Right cardiac atrium (tissue), 5 donors: ENCODE results near the gene OSBPL8. TPM values are rescaled to one million over a fixed set of nuclear protein-coding genes. Genes with fewer than 3 reads are reported as not detected.
A peak's percentile ranks its signal among the peaks of the same experiment; 100 is the strongest.

Experiments used
- ATAC-seq, 2 donors: fragments of 200-7000 bp; cut with Tn5 transposase; one replicate each; pipeline versions ENCODE4 v1.8.0 to v1.9.1; 2020; ENCODE audit warnings: moderate library complexity in 2 of 2, mild to moderate bottlenecking in 1 of 2
- DNase-seq, 3 donors: peaks; one replicate each; pipeline ENCODE4 v3.0.0-alpha.2; 2020
- H3K27ac ChIP-seq: one replicate; pipeline ENCODE4 v1.5.1; 2013; ENCODE audit warnings: mild to moderate bottlenecking, low read length, control low read depth, moderate library complexity
- H3K27me3 ChIP-seq: one replicate; pipeline ENCODE4 v1.6.1; 2013; ENCODE audit not compliant: control insufficient read depth, insufficient read depth
- H3K4me1 ChIP-seq: one replicate; pipeline ENCODE4 v1.6.1; 2013; ENCODE audit warnings: low read length; ENCODE audit not compliant: control insufficient read depth, insufficient read depth
- H3K4me3 ChIP-seq: one replicate; pipeline ENCODE4 v1.5.1; 2013; ENCODE audit warnings: low read length, control low read depth
- H3K9me3 ChIP-seq: one replicate; pipeline ENCODE4 v1.6.1; 2013; ENCODE audit warnings: low read length; ENCODE audit not compliant: control insufficient read depth
- WGBS: extraction: QIAGEN DNeasy Blood & Tissue Kit; methylation state at CpG from one replicate; pipeline ENCODE4 v1.1.7; 2013; 5-methylcytosine and 5-hydroxymethylcytosine counted together
- intact Hi-C, 4 donors: fragments of 100-400 bp; cut with DNase I; formaldehyde crosslinking; loops; one replicate each; pipeline versions ENCODE4 v1.11.0 to v1.14.0; 2022 to 2023
- polyA plus RNA-seq: library from polyadenylated mRNA; stranded (reverse); fragments of 200-250 nt; gene quantifications from one replicate; pipeline ENCODE4 v1.2.3, GENCODE V29; 2013
- total RNA-seq, 4 donors: library from RNA; stranded (reverse); fragmentation: NEBNext Ultra II Directional; extraction: Animal tissue kit (Norgen Biotek cat#: 25700); gene quantifications; one replicate each; pipeline ENCODE4 v1.2.1, GENCODE V29; 2021
- donor health status: healthy with polysubstance abuse.
- donor health status: DM: no; HTN: yes; CAD: no.
- donor health status: DM: no; HTN: no; CAD: no.
- donor health status: DM: no; HTN: yes; CAD: no; lungs with severe emphysema.
- donor health status: DM: yes; HTN: yes; CAD: no.

The OSBPL8 gene
- total and polyA plus RNA-seq, 5 donors = 5.5 to 33.1 (median 30.7) TPM

DNA sequence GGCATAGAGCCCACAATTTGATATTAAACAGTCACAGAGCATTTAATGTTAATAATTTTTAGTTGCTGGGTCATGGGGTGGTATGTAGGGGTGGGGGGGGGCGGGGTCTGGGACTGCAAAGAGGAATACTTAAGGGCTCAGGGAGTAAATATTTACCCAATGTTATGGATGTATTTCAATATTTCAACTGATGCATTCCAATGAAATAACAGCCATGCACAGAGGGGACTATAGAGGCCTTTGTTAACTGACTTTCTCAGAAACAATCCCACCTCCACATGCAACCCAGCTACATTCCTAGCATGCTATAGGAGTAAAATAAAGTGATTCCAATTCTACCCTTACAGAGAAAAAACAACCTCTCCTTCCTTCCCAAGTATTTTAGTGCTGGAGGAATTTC is 203.5 kb downstream of the OSBPL8 start:
- intact Hi-C loops = no loop called here
- ATAC-seq (no peak), DNase-seq (no peak)
- no peak overlapping the region for H3K27ac ChIP-seq
- no peaks in the 10 kb centered on the region for H3K9me3 ChIP-seq
- H3K27me3 ChIP-seq = no peaks in the 10 kb centered on the region
- WGBS = 94% methylated on average over 1 of the region's 1 CpG
- H3K4me1 ChIP-seq = no peaks in the 10 kb centered on the region
- no peak overlapping the region for H3K4me3 ChIP-seq

DNA sequence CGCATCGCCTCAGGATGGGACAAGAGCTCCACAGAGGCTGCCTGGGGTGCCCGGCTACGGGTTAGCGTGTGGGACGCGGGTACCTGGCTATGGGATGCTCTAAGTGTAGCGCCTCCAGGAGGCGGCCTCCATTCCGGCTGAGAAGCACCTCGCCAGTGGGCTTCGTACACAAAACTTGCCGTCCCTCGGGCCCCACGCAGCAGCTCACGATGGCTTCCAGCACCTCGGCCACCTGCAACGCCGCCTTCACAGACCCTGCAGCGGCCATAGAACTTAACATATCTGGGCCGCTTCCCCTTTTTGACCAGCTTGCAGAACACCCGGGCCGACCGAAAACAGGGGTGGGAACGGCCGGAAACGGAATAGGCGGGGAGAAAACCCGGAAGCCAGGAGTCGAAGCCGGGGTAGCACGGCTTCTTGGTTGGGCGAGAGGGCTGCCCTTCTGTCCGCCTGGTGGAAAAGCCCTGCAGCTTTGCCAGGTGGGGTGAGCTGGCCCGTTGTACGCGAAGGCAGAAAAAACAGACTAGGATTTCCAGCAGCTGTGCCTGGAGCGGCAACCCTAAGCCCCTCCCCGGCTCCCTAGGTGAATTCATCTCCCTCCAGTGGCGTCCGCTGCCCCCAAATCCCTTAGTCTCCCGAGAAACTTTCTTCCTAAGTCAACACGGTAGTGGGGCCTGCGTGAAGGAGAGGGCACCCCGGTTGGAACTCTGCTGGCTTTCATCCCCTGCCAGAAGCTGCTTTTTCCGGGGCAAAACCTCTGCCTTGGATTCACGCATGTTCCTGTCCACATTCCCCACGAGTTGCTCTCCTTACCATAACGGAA is 211.3 kb downstream of the OSBPL8 start, which contains the start of gene BBS10:
TSS of gene BBS10 (minus strand) at position 337 of the 823 bp plus-strand sequence. CDS start at position 280, 57 bp downstream.
- Histone ChIP-seq H3K4me3 (peak within 1 kb of the TSS; percentile 100), H3K27ac (peak within 1 kb of the TSS; percentile 100), H3K27me3 (no peaks in the 10 kb centered on the region), H3K9me3 (no peaks in the 10 kb centered on the region), H3K4me1 (peaks cover 4% of the 10 kb centered on the region)
- peak; percentile 93 to 96 (median 96) for DNase-seq
- under 1% methylated on average over 49 of the region's 49 CpGs for WGBS
- intact Hi-C loops = loop anchor here in 3 of 4 donors (2.0 to 10.0 kb wide), 4 partner anchors 193 to 266 kb away; partner anchors contain the start of gene NAP1L1 (in 3 of the 3)
- peak; percentile 99 for ATAC-seq

DNA sequence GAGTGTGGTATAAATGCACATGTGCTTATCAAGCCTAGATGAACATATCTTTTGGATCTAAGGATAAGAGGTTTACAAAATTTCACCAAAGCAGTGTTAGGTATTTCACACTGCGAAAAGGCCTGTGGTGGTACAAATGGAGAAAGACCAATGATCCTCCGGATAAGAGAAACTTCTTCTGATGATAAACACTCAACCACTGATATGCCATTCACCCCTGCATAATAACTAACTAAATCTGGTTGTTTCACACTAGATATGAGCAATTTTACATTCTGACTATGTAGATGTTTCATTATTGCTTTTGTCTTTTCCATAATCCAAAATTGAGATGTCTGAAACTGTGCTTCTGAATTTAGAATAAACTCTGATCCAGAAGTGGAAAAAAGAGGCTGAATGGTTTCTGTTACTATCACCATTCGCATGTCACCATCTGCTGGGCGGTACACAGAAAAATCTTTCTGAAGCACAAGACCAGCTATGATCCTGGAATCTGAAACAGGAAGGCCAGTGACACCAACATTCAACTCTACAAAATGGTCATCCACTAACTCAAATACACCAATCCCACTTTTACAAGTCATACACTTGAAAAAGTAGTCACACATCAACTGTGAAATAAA is 212.7 kb downstream of the OSBPL8 start:
- no peak for DNase-seq
- Histone ChIP-seq H3K27me3 (no peaks in the 10 kb centered on the region), H3K9me3 (no peaks in the 10 kb centered on the region), H3K27ac (no peak overlapping the region), H3K4me3 (peak overlapping the region; percentile 100), H3K4me1 (peaks cover 4% of the 10 kb centered on the region)
- intact Hi-C loops = loop anchor here in 3 of 4 donors (5.0 to 10.0 kb wide), 3 partner anchors 192 to 265 kb away; partner anchors contain the start of gene NAP1L1 (in 2 of the 3)
- ATAC-seq = peak; percentile 59 to 71
- 42% methylated on average over 4 of the region's 4 CpGs for WGBS

DNA sequence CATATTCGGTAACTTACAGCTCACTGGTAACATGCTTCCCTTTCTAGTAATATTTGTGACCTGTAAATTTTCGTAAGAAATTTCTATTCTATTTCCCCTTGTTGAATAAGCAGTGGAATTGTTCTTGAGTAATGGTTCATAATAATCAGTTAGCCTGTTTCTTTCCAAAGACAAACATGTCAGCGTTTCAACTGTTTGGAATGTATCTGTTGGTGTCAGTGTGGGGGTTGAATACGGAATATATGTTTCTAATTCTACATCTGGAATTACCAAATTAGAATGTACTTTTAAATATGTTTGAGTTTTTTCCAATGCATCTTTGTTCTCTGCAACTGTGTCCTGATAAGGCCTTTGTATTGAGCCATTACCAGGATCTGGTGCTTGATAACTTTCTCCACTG is 213.3 kb downstream of the OSBPL8 start:
- whole genome bisulfite sequencing = 80% methylated on average over 4 of the region's 4 CpGs
- Histone ChIP-seq H3K9me3 (no peaks in the 10 kb centered on the region), H3K27me3 (no peaks in the 10 kb centered on the region), H3K27ac (no peak overlapping the region), H3K4me3 (no peak overlapping the region), H3K4me1 (peaks cover 5% of the 10 kb centered on the region)
- DNase-seq (no peak), ATAC-seq (no peak)
- intact Hi-C loops = loop anchor here in 3 of 4 donors (5.0 to 10.0 kb wide), 3 partner anchors 191 to 264 kb away; partner anchors contain the start of gene NAP1L1 (in 2 of the 3)

DNA sequence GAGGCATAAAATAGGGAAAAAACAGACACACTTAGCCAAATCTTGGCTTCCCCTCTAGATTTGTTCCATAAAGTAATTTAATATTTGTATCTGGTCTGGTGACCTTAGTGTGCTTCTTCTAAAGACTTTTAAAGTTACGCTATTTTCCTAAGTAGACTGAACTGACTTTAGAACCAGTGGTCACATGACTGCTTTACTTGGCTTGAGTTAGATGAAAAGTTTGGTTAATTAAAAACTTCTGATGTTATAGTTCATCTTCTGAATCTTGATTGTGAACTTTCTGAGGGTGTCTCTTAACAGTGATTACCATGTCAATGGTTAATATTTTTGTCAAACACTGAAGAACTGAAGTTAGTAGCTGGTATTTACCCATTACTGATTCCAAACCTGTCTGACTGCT is 214.0 kb downstream of the OSBPL8 start:
- Histone ChIP-seq H3K4me1 (peaks cover 5% of the 10 kb centered on the region), H3K4me3 (no peak overlapping the region), H3K9me3 (no peaks in the 10 kb centered on the region), H3K27ac (no peak overlapping the region), H3K27me3 (no peaks in the 10 kb centered on the region)
- DNase-seq (no peak), ATAC-seq (no peak)
- 87% methylated on average over 1 of the region's 1 CpG for WGBS
- intact Hi-C loops = loop anchor here in 3 of 4 donors (5.0 to 10.0 kb wide), 3 partner anchors 191 to 263 kb away; partner anchors contain the start of gene NAP1L1 (in 2 of the 3)

DNA sequence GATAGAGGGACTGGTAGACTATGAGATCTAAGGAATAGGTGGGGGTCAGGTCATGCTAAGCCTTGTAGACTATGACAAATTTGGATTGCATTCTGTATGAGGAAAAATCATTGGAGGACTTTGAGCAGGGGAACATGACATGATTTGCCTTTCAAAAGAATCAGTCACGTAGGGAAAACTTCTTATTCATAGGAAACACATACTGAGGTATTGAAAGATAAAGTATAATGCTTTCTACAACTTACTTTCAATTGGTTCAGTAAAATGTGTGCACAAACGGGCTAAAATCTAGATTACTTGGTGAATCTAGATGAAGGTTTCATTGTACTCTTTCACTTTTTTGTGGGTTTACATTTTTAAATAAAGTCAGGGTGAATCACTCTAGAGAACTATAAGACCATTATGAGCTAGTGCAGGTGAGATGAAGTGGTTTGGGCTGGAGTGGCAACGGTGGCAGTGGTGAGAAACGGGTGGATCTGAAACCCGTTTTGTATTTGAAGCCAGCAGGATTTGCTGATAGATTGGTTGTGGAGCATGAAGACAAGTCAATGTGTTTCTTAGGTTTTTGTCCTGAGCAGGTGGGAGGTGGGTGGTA is 218.0 kb downstream of the OSBPL8 start:
- DNase-seq = no peak
- 90% methylated on average over 5 of the region's 5 CpGs for WGBS
- Histone ChIP-seq H3K9me3 (no peaks in the 10 kb centered on the region), H3K27ac (no peak overlapping the region), H3K4me1 (peaks cover 2% of the 10 kb centered on the region), H3K27me3 (no peaks in the 10 kb centered on the region), H3K4me3 (no peak overlapping the region)
- no peak for ATAC-seq
- intact Hi-C loops = loop anchor here in 3 of 4 donors (10.0 kb wide), 2 partner anchors 187 to 257 kb away; partner anchors contain the start of gene NAP1L1 (in 1 of the 3)

DNA sequence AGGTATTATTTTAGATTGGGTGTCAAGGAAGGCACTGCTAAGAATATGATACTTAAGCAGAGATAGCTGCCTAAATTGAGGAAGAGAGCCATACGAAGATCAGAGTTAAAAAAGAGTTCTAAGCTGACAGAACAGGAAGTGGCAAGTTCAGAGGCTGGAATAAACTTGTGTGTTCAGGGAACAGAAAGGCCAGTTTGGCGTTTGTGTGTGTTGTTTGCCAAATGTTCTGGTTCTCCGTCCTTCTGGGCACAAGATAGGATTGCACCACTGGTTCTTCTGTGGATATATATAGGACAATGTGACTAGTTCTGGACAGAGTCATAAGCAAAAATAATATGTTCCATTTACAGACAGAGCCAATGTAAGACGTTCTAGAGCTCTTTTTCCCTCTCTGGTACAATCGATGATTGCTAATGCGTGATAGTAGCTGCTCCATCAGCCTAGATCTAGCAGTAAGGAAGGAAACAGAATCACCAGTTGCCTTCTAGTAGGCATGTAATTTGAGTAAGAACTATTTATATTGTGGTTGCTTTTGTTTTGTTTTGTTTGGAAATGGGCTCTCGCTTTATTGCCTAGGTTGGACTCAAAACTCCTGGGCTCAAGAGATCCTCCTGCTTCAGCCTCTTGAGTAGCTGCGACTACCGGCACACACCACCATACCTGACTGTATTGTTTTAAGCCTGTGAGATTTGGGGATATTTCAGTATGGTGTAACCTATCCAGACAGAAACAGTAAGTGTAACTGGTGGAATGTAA is 218.7 kb downstream of the OSBPL8 start:
- Histone ChIP-seq H3K27ac (peak overlapping the region; percentile 64), H3K4me1 (peaks cover 2% of the 10 kb centered on the region), H3K27me3 (no peaks in the 10 kb centered on the region), H3K9me3 (no peaks in the 10 kb centered on the region), H3K4me3 (no peak overlapping the region)
- intact Hi-C loops = loop anchor here in 3 of 4 donors (10.0 kb wide), 2 partner anchors 186 to 256 kb away; partner anchors contain the start of gene NAP1L1 (in 1 of the 3)
- DNase-seq (no peak), ATAC-seq (peak; percentile 55 to 59)
- WGBS = 70% methylated on average over 9 of the region's 9 CpGs

DNA sequence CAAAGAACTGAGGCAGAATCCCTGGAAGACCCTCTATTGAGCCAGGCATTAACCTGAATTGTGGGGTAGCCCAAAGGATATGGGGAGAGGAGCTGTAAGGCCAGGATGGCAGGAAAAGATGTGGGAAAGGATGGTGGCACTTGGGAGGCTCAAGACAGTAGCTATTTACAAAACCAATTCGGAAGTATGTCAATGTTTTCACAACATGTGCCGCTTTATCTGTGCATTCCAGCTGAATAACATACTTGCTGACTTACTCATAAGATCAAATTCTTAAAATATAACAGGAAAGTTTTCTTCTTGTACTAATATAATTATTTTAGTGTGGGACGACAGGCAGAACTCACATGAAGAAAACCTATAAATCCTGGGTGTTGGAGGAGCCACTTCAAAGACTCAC is 222.0 kb downstream of the OSBPL8 start:
- DNase-seq (no peak), ATAC-seq (no peak)
- Histone ChIP-seq H3K9me3 (no peaks in the 10 kb centered on the region), H3K27ac (no peak overlapping the region), H3K4me1 (peaks cover 2% of the 10 kb centered on the region), H3K4me3 (no peak overlapping the region), H3K27me3 (no peaks in the 10 kb centered on the region)
- 58% methylated on average over 3 of the region's 3 CpGs for WGBS
- intact Hi-C loops = no loop called here

DNA sequence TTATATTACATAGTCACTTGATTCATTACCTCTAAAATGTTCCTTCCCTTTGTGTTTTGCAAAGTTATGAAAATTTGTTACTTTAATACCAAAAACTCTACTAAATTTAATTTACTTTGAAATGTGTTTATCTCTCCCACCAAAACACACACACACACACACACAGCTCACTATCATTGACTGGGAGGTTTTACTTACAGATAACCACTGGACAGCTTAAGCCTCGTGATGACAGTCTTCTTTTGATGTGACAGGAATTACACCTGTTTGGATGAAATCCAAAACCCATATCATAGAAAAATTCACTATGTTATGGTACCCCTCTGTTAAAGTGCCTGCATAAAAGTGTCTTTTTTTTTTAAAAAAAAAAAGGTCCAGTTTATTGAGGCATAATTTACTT is 227.0 kb downstream of the OSBPL8 start:
- Histone ChIP-seq H3K27ac (no peak overlapping the region), H3K4me3 (no peak overlapping the region), H3K27me3 (no peaks in the 10 kb centered on the region), H3K4me1 (no peaks in the 10 kb centered on the region), H3K9me3 (peaks cover 3% of the 10 kb centered on the region)
- ATAC-seq (no peak), DNase-seq (no peak)
- WGBS = 37% methylated on average over 1 of the region's 1 CpG
- intact Hi-C loops = no loop called here

DNA sequence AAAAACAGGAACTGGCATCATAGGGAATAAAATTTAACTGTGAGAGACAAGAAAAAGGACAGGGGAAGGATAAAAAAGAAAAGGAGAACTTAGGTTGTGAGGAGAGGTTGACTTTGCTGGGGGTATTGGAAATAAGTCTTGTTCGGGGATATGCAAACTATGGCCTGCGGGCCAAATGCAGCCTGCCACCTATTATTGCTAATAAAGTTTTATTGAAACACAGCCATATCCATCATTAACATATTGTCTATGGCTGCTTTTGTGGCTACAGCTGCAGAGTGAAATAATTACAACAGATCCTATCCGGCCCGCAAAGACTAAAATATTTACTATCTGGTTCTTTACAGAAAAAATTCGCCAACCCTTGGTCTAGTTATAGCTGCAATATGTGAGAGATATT is 230.0 kb downstream of the OSBPL8 start:
- H3K27ac ChIP-seq = no peak overlapping the region
- WGBS = 94% methylated on average over 5 of the region's 5 CpGs
- H3K4me1 ChIP-seq = no peaks in the 10 kb centered on the region
- peaks cover 3% of the 10 kb centered on the region for H3K9me3 ChIP-seq
- intact Hi-C loops = no loop called here
- H3K27me3 ChIP-seq = no peaks in the 10 kb centered on the region
- DNase-seq (no peak), ATAC-seq (no peak)
- H3K4me3 ChIP-seq = no peak overlapping the region
